CD4-positive, alpha-beta T cell treated with Interleukin-10 for 1 hour (primary cell): ENCODE results near the gene OR10V1.

Experiments
- DNase-seq: peaks from one replicate; pipeline ENCODE4 v3.0.0-alpha.2; 2020

OR10V1 gene

GRCh38 chr11:59713745-59714144 lies at the start of gene OR10V1:
OR10V1 (minus strand) TSS chr11:59713845; CDS start chr11:59713845, 0 bp downstream.
- DNase-seq: no peak

DNA sequence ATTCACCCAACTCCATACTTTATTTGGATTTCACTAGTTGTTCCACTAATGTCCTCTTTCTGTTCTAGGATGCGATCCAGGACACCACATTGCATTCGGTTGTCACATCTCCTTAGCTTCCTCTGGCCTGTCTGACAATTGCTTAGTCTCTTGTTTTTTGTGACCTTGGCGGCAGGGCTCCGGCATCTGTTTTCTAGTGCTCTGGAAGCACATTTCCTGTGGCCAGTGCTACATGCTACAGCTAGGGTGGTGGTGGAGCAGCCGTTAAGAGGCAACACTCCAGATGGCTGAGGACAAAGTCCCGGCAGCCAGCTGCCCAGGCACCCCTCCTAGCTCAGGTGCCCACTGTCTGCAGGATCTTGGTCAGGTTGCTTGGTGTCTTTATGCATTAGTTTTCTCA lies 48.3 kb upstream of the OR10V1 start:
- no peak for DNase-seq

GRCh38 chr11:59760771-59761170 lies 47.1 kb upstream of the OR10V1 start:
- no peak for DNase-seq

- DNase-seq: no peak
Observed at GRCh38 chr11:59759900-59760299, 46.3 kb upstream of the OR10V1 start.

- no peak for DNase-seq
Observed at GRCh38 chr11:59758401-59759037, 44.9 kb upstream of the OR10V1 start.

DNA sequence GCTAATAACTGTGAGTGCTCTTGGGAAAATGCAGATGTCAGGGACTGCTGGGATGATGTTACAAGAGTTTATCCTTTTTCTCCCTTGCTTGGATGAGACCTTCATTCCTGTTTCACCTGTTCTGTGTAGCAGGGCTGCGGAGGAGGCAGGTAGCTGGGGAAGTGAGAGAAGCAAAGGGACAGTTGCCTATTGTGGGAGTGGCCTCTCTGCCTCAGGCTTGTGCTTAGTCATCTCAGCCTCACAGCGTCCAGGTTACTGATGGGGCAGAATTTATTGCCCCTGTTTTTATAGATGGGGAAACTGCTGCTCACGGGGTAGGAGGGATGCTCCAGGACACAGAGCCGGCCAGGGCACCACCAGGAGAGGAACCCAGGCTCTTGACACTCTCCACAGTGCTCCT lies 43.2 kb upstream of the OR10V1 start:
- no peak for DNase-seq

GRCh38 chr11:59756558-59756840 lies 42.9 kb upstream of the OR10V1 start:
- no peak for DNase-seq

DNA sequence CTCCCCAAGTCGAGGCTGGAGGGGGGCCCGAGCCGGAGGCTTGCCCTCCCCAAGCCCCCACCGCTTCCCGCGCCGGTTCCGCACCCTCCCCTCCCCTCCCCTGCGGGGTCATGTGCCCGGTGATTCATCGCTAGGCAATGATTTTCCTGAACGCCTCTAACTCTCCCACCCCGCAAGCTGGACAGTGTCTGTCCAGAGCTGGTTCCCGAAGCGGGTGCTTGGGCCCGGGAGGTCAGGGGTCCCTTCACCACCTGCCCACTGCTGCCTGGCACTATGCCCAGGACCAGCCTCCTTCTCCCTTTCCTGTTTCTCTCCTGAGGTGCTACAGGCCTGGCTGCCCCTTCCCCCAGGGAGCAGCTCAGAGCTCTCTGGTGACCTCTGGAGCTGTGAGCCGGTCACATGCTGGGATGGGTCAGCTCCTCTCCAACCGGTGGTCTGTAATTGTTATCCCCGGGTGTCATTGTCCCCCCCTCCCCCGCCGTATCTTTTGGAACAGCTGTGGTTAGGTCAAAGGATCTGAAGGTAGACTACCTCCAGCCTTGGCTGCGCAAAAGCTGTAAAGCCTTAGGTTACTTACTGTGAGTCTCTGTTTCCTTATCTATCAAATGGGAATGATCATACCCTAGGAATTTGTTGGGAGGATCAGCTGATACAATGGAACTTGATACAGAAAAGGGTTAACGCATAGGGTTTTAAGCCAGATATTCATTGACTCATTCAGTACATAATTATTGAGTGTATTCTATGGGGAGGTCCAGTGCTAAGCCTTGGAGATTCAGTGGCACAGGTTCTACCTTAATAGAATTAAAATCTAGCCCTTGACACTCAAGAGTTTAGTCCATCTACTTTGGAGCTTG lies 42.3 kb upstream of the OR10V1 start:
- DNase-seq: peak; percentile 38

DNA sequence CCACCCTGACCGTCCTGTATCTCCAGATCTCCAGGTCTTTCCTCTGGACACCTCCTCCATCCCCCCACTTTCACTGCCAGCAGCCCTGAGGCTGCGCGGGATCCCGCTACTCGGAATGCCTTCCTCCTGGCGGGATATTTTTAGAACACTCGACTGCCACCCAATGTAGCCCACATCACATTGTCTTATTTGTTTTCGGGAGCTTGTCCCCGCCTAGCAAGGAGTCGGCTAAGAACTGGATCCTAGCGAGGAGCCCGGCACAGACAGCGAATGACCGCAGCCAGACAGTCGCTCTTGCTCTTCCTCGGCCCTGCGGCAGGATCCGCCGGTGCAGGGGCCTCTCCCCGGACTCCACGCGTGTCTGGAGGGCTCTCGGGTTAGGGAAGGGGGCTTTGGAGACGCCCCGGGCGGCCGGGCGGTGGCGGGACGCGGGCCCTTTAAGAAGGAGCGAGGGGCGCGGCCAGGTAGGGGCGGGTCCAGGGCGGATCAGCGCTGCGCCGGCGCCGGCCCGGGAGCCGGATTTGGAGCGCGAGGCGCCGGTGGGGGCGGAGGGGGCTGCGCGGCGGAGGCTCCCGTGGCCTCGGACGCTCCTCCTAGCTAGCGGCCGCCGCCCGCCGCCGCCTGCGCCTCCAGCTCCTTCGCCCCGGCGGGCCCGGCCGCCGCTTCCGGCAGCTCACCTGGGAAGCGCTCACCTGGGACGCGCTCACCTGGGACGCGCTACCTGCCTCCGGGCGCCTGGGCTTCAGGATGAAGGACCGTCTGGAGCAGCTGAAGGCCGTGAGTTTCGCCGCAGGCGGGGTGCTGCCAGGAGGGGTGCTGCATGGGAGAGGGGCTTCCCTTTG lies 41.4 kb upstream of the OR10V1 start, which contains the start of gene STX3:
Gene STX3, plus strand, starts transcription at position 518 of the 842 bp plus-strand sequence. Its CDS starts 230 bp downstream, at position 748.
- peak; percentile 69 for DNase-seq

DNA sequence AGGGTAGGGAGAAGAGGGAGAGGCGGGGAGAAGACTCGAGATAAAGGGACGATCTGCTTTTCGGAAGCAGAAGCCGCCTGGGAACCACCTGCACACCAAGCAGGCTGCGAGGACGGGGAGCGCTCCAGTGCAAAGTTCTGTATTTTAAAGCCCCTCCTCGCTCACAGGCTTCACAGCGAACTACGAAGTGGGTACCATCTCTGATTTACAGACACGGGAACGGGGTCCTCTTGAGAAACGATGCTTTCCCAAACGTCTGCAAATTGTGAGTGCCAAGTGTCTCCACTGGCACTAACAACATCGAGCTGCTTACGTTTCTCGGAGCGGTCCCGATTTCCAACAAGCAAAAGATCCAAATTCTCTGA lies 40.8 kb upstream of the OR10V1 start:
- DNase-seq: peak; percentile 19

GRCh38 chr11:59753650-59754493 lies 40.2 kb upstream of the OR10V1 start:
- peak; percentile 84 for DNase-seq

GRCh38 chr11:59746111-59746510 lies 32.5 kb upstream of the OR10V1 start:
- DNase-seq: no peak

DNA sequence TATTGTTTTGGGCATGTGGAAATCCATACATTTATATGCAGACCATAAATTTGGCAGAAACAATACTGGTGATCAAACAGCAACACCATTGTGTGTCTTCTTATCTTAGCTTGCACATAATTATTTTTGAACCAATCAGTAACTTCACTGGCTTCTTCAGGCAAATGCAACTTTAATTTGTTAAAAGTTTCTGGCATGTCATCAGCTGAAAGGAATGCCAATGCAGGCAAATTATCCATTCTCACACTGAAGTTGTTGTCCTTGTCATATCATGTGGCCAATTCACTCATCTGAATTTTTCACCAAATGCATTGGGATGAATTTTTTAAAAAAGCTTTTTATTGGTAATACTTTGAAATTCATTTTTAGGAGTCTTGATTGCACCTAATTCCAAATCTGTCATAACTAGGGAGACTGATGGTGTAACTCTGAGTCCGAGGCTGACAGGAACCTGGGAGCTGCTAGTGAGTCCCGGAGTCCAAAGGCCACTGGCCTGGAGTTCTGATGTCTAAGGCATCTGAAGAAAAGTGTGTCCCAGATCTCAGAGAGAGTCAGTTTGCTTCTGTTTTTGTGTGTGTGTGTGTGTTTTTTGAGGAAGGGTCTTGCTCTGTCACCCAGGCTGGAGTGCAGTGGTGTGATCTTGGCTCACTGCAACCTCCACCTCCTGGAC lies 17.4 kb upstream of the OR10V1 start:
- no peak for DNase-seq

- no peak for DNase-seq
Observed at GRCh38 chr11:59729834-59730233, 16.2 kb upstream of the OR10V1 start.

GRCh38 chr11:59728913-59729312 lies 15.3 kb upstream of the OR10V1 start:
- peak; percentile 9 for DNase-seq

GRCh38 chr11:59728154-59728553 lies 14.5 kb upstream of the OR10V1 start:
- DNase-seq: no peak

DNA sequence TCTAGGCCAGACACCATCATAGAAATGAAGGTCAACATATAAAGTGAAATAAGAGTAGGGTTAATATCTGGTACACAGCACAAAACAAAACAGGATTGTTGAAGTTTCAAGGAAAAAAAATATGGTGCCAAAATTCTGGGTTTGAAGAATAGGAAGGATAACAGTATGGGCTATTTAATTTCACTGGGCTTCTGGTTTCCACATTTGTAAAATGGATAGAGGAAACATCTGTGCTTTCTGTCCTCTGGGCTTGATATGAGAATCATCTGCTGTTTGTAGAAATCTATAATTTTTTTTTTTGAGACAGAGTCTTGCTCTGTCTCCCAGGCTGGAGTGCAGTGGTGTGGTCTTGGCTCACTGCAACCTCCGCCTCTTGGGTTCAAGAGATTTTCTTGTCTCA lies 13.8 kb upstream of the OR10V1 start:
- DNase-seq: no peak

DNA sequence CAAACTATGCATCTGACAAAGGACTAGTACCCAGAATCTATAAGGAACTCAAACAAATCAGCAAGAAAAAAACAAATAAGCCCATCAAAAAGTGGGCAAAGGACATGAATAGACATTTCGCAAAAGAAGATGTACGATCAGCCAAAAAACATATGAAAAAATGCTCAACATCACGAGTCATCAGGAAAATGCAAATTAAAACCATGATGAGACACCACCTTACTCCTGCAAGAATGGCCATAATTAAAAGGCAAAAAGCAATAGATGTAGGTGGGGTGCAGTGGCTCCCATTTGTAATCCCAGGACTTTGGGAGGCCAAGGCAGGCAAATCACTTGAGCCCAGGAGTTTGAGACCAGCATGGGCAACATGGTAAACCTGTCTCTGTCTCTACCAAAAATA lies 10.4 kb upstream of the OR10V1 start:
- no peak for DNase-seq

- DNase-seq: no peak
Observed at GRCh38 chr11:59719556-59719955, 5.9 kb upstream of the OR10V1 start.

GRCh38 chr11:59716051-59716450 lies 2.4 kb upstream of the OR10V1 start:
- DNase-seq: no peak

- DNase-seq: no peak
Observed at GRCh38 chr11:59710136-59710847, 3.4 kb downstream of the OR10V1 start.
